B cell (primary cell): ENCODE results near the gene PRLH.

ENCODE experiments used
- EZH2 ChIP-seq: IDR thresholded peaks from 2 replicates; pipeline ENCODE4 v1.6.1; 2012; ENCODE audit warnings: borderline replicate concordance, low read depth, mild to moderate bottlenecking, moderate library complexity, low read length; ENCODE audit not compliant: insufficient read depth, poor library complexity, severe bottlenecking
- TF ChIP-seq, protein P1 (sequence below): fragments of 200-600 bp; IDR thresholded peaks from one replicate; pipeline ENCODE4 v1.8.0; 2022; ENCODE audit warnings: antibody characterized with exemption, mild to moderate bottlenecking

DNA sequence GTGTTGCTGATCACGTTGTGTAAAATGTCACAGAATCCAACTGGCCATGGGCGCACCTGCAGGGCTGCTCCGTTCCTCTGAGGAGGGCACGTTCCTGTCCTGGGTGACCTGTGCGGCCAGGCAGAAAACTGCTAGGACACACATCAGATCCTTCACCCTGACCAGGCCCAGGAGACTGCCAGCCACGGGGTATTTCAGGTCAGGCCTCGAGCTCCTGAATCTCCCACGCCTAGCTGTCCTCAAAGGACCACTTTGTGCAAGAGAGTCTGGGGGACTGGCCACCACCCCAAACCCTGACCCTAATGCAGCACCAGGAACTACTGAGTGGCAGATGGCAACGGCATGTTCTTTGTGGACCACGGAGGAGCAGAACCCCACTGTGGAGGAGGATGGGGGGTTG, 11.1 kb downstream of the PRLH start:
- TF ChIP-seq, protein P1, sequence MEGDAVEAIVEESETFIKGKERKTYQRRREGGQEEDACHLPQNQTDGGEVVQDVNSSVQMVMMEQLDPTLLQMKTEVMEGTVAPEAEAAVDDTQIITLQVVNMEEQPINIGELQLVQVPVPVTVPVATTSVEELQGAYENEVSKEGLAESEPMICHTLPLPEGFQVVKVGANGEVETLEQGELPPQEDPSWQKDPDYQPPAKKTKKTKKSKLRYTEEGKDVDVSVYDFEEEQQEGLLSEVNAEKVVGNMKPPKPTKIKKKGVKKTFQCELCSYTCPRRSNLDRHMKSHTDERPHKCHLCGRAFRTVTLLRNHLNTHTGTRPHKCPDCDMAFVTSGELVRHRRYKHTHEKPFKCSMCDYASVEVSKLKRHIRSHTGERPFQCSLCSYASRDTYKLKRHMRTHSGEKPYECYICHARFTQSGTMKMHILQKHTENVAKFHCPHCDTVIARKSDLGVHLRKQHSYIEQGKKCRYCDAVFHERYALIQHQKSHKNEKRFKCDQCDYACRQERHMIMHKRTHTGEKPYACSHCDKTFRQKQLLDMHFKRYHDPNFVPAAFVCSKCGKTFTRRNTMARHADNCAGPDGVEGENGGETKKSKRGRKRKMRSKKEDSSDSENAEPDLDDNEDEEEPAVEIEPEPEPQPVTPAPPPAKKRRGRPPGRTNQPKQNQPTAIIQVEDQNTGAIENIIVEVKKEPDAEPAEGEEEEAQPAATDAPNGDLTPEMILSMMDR = no peak
- no peak for TF ChIP-seq EZH2
